PC-9 (cell line): ENCODE measurements around the gene DSG4.

Experiments
- EZH2 ChIP-seq: fragments of 200-600 bp; sonication (generic); IDR thresholded peaks from 2 replicates; pipeline ENCODE4 v1.8.0; 2017; ENCODE audit warnings: antibody characterized with exemption, low read depth
- TF ChIP-seq, protein P1 (sequence below): fragments of 200-600 bp; sonication (generic); conservative IDR thresholded peaks from 2 replicates; pipeline ENCODE4 v1.6.1; 2017; ENCODE audit warnings: mixed run types, antibody characterized with exemption, mild to moderate bottlenecking, moderate library complexity

DNA sequence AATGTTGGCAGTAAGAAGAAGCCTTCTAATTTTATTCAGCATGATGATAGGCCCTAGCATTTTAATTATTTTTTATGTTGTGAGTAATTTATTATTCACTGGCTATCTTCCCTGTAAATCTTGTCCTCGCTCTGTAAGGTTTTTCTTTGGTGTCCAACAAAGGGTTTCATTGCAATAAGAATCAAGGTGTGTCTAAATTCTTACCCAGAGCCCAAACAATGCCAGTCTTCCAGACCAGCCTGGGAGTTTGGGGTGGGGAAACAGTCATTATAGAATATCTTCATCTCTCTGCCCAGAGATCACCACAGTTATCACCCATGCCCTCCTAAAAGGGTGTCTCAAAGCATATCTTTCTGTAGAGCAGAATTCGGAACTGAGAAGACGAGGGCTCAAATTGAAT lies at the start of gene DSG4:
- TF ChIP-seq, protein P1, sequence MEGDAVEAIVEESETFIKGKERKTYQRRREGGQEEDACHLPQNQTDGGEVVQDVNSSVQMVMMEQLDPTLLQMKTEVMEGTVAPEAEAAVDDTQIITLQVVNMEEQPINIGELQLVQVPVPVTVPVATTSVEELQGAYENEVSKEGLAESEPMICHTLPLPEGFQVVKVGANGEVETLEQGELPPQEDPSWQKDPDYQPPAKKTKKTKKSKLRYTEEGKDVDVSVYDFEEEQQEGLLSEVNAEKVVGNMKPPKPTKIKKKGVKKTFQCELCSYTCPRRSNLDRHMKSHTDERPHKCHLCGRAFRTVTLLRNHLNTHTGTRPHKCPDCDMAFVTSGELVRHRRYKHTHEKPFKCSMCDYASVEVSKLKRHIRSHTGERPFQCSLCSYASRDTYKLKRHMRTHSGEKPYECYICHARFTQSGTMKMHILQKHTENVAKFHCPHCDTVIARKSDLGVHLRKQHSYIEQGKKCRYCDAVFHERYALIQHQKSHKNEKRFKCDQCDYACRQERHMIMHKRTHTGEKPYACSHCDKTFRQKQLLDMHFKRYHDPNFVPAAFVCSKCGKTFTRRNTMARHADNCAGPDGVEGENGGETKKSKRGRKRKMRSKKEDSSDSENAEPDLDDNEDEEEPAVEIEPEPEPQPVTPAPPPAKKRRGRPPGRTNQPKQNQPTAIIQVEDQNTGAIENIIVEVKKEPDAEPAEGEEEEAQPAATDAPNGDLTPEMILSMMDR = no peak
- no peak for TF ChIP-seq EZH2
